Measurements from ENCODE around the gene PSME3. TPM values are rescaled to one million over a fixed set of nuclear protein-coding genes. Genes with fewer than 3 reads are reported as not detected.
A peak's percentile ranks its signal among the peaks of the same experiment; 100 is the strongest.

The PSME3 gene
- total RNA-seq, 1 experiment from 2014 or later = 222 TPM

GRCh38 chr17:42841975-42842685 lies 8.9 kb downstream of the PSME3 start:
- no peak overlapping the region for H3K4me2 ChIP-seq (ENCODE audit: insufficient read depth, insufficient read length, low read length)
- no peak overlapping the region for H3K4me3 Mint-ChIP-seq
- no peak overlapping the region for H3K27ac ChIP-seq (ENCODE audit: insufficient read length, low read depth, low read length)
- H2AK5ac ChIP-seq (ENCODE audit: insufficient read length, low read length) = no peak overlapping the region
- H3K79me2 ChIP-seq (ENCODE audit: insufficient read depth, low read length) = no peaks in the 10 kb centered on the region
- H3K9me3 Mint-ChIP-seq = no peaks in the 10 kb centered on the region
- no peak overlapping the region for H2BK12ac ChIP-seq (ENCODE audit: insufficient read length, low read depth, low read length)
- no peak overlapping the region for H2BK5ac ChIP-seq (ENCODE audit: insufficient read length, low read length)
- TF ChIP-seq CTCF (conservative IDR thresholded peaks at IDR 0.05) = no peak
- no peak overlapping the region for H4K8ac ChIP-seq (replicated peaks; ENCODE audit: insufficient read length, low read depth, low read length)
- H4K20me1 ChIP-seq (ENCODE audit: control insufficient read depth, insufficient read depth, insufficient read length) = no peaks in the 10 kb centered on the region
- peak overlapping the region in 1 of 3 experiments; percentile 83; a peak in 2 of 7 replicates for H3K27ac Mint-ChIP-seq
- no peak overlapping the region for H4K5ac ChIP-seq (ENCODE audit: insufficient read length, low read depth, low read length)
- H3T11ph ChIP-seq (ENCODE audit: low read length) = no peak overlapping the region
- H3K79me1 ChIP-seq (ENCODE audit: insufficient read depth, low read depth, low read length, poor library complexity, severe bottlenecking) = no peaks in the 10 kb centered on the region
- H3K9ac ChIP-seq (ENCODE audit: extremely low read depth, insufficient read length, low read length) = no peak overlapping the region
- no peaks in the 10 kb centered on the region for H3K23me2 ChIP-seq (ENCODE audit: insufficient read length, low read depth, low read length, poor library complexity, severe bottlenecking)
- DNase-seq = no peak
- no peaks in the 10 kb centered on the region for H3K27me3 ChIP-seq (ENCODE audit: insufficient read depth, low read length)
- no peak overlapping the region for H3K18ac ChIP-seq (ENCODE audit: insufficient read length, low read depth, low read length)
- no peaks in the 10 kb centered on the region for H3K4me1 ChIP-seq (ENCODE audit: insufficient read depth, low read length)
- H2BK120ac ChIP-seq (ENCODE audit: low read depth, low read length, poor library complexity, severe bottlenecking) = no peak overlapping the region
- H2BK20ac ChIP-seq (ENCODE audit: low read depth, low read length, poor library complexity, severe bottlenecking) = no peak overlapping the region
- no peak overlapping the region for H3K4ac ChIP-seq (ENCODE audit: low read depth, low read length)
- H3K4me1 Mint-ChIP-seq = 0 out of 4 replicates have a peak, but pooled peaks cover 0 to 2% of the 10 kb centered on the region in 2 experiments
- no peak overlapping the region for H2BK15ac ChIP-seq (ENCODE audit: low read depth, low read length)
- H3K56ac ChIP-seq (ENCODE audit: insufficient read length, low read depth, low read length) = no peak overlapping the region
- WGBS (ENCODE audit: extremely low coverage, insufficient read length, low lambda C conversion rate) = no CpG with 5 or more reads among the region's 11 CpGs
- no peak overlapping the region for H3K14ac ChIP-seq (ENCODE audit: insufficient read depth, low read length)
- no peak overlapping the region for H3K23ac ChIP-seq (ENCODE audit: insufficient read length, low read depth, low read length)
- H3K27me3 Mint-ChIP-seq (ENCODE audit: low read depth) = no peaks in the 10 kb centered on the region
- H3K36me3 Mint-ChIP-seq (ENCODE audit: insufficient read depth in 1 of 3, low read depth in 3 of 3) = peaks cover 58 to 86% (median 74%) of the 10 kb centered on the region in 3 experiments; a peak in 6 of 7 replicates
- H4K91ac ChIP-seq (ENCODE audit: insufficient read length, low read depth, low read length) = no peak overlapping the region
- H3K9me3 ChIP-seq (ENCODE audit: control insufficient read depth, low read depth, low read length) = no peaks in the 10 kb centered on the region
- no peak overlapping the region for H2AFZ ChIP-seq (ENCODE audit: low read length)
